ENCODE results near the gene CDHR5. TPM values are rescaled to one million over a fixed set of nuclear protein-coding genes. Genes with fewer than 3 reads are reported as not detected.

The CDHR5 gene
- total RNA-seq, 3 donors from 2014 or later, result 195 to 549 (median 316) TPM

GRCh38 chr11:614623-615503, 9.9 kb downstream of the CDHR5 start:
- no peak for TF ChIP-seq CTCF (IDR thresholded peaks at IDR 0.05)
- Histone ChIP-seq H3K9me3 (no peaks in the 10 kb centered on the region), H3K36me3 (ENCODE audit: low read depth) (peaks cover 4% of the 10 kb centered on the region), H3K4me1 (ENCODE audit: low read depth) (peaks cover 29% of the 10 kb centered on the region), H3K4me3 (peak overlapping the region; percentile 32)
- intact Hi-C loops (cut with DNase I, micrococcal nuclease), result no loop called here
- ATAC-seq (peak; percentile 1), DNase-seq (peak; percentile 55 to 77 (median 70))

GRCh38 chr11:614021-614622, 10.6 kb downstream of the CDHR5 start:
- ATAC-seq (no peak), DNase-seq (peak in 2 of 3 donors; percentile 42 to 68)
- Histone ChIP-seq H3K4me3 (no peak overlapping the region), H3K4me1 (ENCODE audit: low read depth) (peaks cover 29% of the 10 kb centered on the region), H3K36me3 (ENCODE audit: low read depth) (peaks cover 4% of the 10 kb centered on the region), H3K9me3 (no peaks in the 10 kb centered on the region)
- intact Hi-C loops (cut with DNase I, micrococcal nuclease), result no loop called here
- TF ChIP-seq CTCF (IDR thresholded peaks at IDR 0.05), result no peak

GRCh38 chr11:613369-613968, 11.3 kb downstream of the CDHR5 start:
- Histone ChIP-seq H3K9me3 (no peaks in the 10 kb centered on the region), H3K4me3 (no peak overlapping the region), H3K36me3 (ENCODE audit: low read depth) (peaks cover 4% of the 10 kb centered on the region), H3K4me1 (ENCODE audit: low read depth) (peaks cover 29% of the 10 kb centered on the region)
- DNase-seq (peak; percentile 87 to 95 (median 93)), ATAC-seq (peak; percentile 57)
- intact Hi-C loops (cut with DNase I, micrococcal nuclease), result no loop called here
- no peak for TF ChIP-seq CTCF (IDR thresholded peaks at IDR 0.05)

- peaks cover 29% of the 10 kb centered on the region for H3K4me1 ChIP-seq (ENCODE audit: low read depth)
Measured at GRCh38 chr11:612961-613300, 11.8 kb downstream of the CDHR5 start.

More at GRCh38 chr11:612961-613300, 11.8 kb downstream of the CDHR5 start:
- Histone ChIP-seq H3K4me3 (no peak overlapping the region), H3K9me3 (no peaks in the 10 kb centered on the region), H3K36me3 (ENCODE audit: low read depth) (peaks cover 4% of the 10 kb centered on the region)
- DNase-seq (peak in 2 of 3 donors; percentile 53 to 70), ATAC-seq (no peak)
- TF ChIP-seq CTCF (IDR thresholded peaks at IDR 0.05), result no peak
- intact Hi-C loops (cut with DNase I, micrococcal nuclease), result no loop called here
